Erythroblast (primary cell): ENCODE results near the gene DHX32.

ENCODE experiments used
- GATA1 ChIP-seq: IDR thresholded peaks from 2 replicates; pipeline ENCODE4 v1.6.1; 2011; ENCODE audit warnings: low read depth, mild to moderate bottlenecking, control low read depth, low read length, moderate library complexity
- POLR2A ChIP-seq: IDR thresholded peaks from 2 replicates; pipeline ENCODE4 v1.6.1; 2011; ENCODE audit warnings: mild to moderate bottlenecking, low read length

GRCh38 chr10:125928928-125929585, 48.0 kb upstream of the DHX32 start:
- TF ChIP-seq POLR2A (no peak), GATA1 (no peak)
